DMS53 treated with DMSO at 0.1 percent for 48 hours (cell line): ENCODE data around the gene USHBP1.

Experiments used
- DNase-seq: peaks from one replicate; lab custom pipeline; 2025; ENCODE audit not compliant: unreplicated experiment; lab: John Stamatoyannopoulos, UW

The USHBP1 gene

GRCh38 chr19:17214508-17215126 is 49.9 kb downstream of the USHBP1 start:
- no peak for DNase-seq

- DNase-seq = no peak
Observed at GRCh38 chr19:17213334-17213733, 51.2 kb downstream of the USHBP1 start.

GRCh38 chr19:17211547-17212446 is 52.7 kb downstream of the USHBP1 start:
- DNase-seq = no peak

GRCh38 chr19:17210296-17210695 is 54.2 kb downstream of the USHBP1 start:
- no peak for DNase-seq

GRCh38 chr19:17209126-17210036 is 55.2 kb downstream of the USHBP1 start:
- DNase-seq = no peak

- DNase-seq = no peak
Observed at GRCh38 chr19:17206736-17207581, 57.6 kb downstream of the USHBP1 start.

- no peak for DNase-seq
Observed at GRCh38 chr19:17205237-17206140, 59.1 kb downstream of the USHBP1 start.

- no peak for DNase-seq
Observed at GRCh38 chr19:17202713-17203112, 61.8 kb downstream of the USHBP1 start.

GRCh38 chr19:17202249-17202648 is 62.3 kb downstream of the USHBP1 start:
- no peak for DNase-seq

GRCh38 chr19:17200408-17201079 is 64.0 kb downstream of the USHBP1 start:
- DNase-seq = no peak
